HepG2 (cell line): Measurements from ENCODE around the gene IKBKE. TPM values are rescaled to one million over a fixed set of nuclear protein-coding genes. Genes with fewer than 3 reads are reported as not detected.
A peak's percentile ranks its signal among the peaks of the same experiment; 100 is the strongest.

Experiments used
- ATF7 ChIP-seq, 2 experiments: fragments of 450-650 bp in 1 of 2; sonication (generic) in 1 of 2; formaldehyde crosslinking in 1 of 2; IDR thresholded peaks; 2 replicates each; pipeline versions ENCODE4 v1.4.0 to v1.6.1; 2016 to 2020; ENCODE audit warnings: antibody characterized with exemption in 1 of 2, mild to moderate bottlenecking in 1 of 2, missing genetic modification reagents in 1 of 2
- HCFC1 ChIP-seq: fragments of 150-350 bp; IDR thresholded peaks from 2 replicates; pipeline ENCODE4 v1.6.1; 2014; ENCODE audit warnings: low read depth, low read length
- HMG20A ChIP-seq: IDR thresholded peaks from 2 replicates; pipeline ENCODE4 v1.6.1; 2016; ENCODE audit warnings: borderline replicate concordance
- HOXA9 ChIP-seq: sonication (generic); formaldehyde crosslinking; IDR thresholded peaks from 2 replicates; pipeline ENCODE4 v1.8.1; 2022; ENCODE audit warnings: missing genetic modification reagents, mild to moderate bottlenecking, moderate library complexity, borderline replicate concordance
- MIER2 ChIP-seq: IDR thresholded peaks from 2 replicates; pipeline ENCODE4 v1.6.1; 2016; ENCODE audit warnings: missing biosample characterization, missing genetic modification reagents
- MXD4 ChIP-seq: IDR thresholded peaks from 2 replicates; pipeline ENCODE4 v1.6.1; 2016; ENCODE audit warnings: mild to moderate bottlenecking, missing biosample characterization, missing genetic modification reagents
- RARA ChIP-seq: IDR thresholded peaks from 2 replicates; pipeline ENCODE4 v1.6.1; 2016; ENCODE audit warnings: missing genetic modification reagents, missing compliant biosample characterization
- SMAD3 ChIP-seq: sonication (generic); formaldehyde crosslinking; IDR thresholded peaks from 2 replicates; pipeline ENCODE4 v1.4.0; 2020; ENCODE audit warnings: missing genetic modification reagents
- SP2 ChIP-seq: sonication (generic); formaldehyde crosslinking; IDR thresholded peaks from 2 replicates; pipeline ENCODE4 v1.5.1; 2020; ENCODE audit warnings: mild to moderate bottlenecking, missing genetic modification reagents
- SRSF1 ChIP-seq: fragments of 200-400 bp; formaldehyde crosslinking; optimal IDR thresholded peaks from 2 replicates; pipeline ENCODE3; 2017; ENCODE audit warnings: mild to moderate bottlenecking, low read depth, low read length, moderate library complexity
- ZNF280B ChIP-seq: sonication (generic); formaldehyde crosslinking; IDR thresholded peaks from 2 replicates; pipeline ENCODE4 v1.5.0; 2020; ENCODE audit warnings: missing genetic modification reagents, mild to moderate bottlenecking, borderline replicate concordance
- ZNF367 ChIP-seq: sonication (generic); formaldehyde crosslinking; IDR thresholded peaks from 2 replicates; pipeline ENCODE4 v1.4.0; 2020; ENCODE audit warnings: missing genetic modification reagents, borderline replicate concordance
- ZNF484 ChIP-seq: sonication (generic); formaldehyde crosslinking; IDR thresholded peaks from 2 replicates; pipeline ENCODE4 v1.5.1; 2020; ENCODE audit warnings: mild to moderate bottlenecking, low read depth, missing genetic modification reagents, borderline replicate concordance
- ZNF605 ChIP-seq: sonication (generic); formaldehyde crosslinking; IDR thresholded peaks from 2 replicates; pipeline ENCODE4 v1.8.0; 2022; ENCODE audit warnings: mild to moderate bottlenecking, missing genetic modification reagents
- ZNF672 ChIP-seq: sonication (generic); formaldehyde crosslinking; IDR thresholded peaks from 2 replicates; pipeline ENCODE4 v1.8.1; 2022; ENCODE audit warnings: missing genetic modification reagents
- ZNF678 ChIP-seq: sonication (generic); formaldehyde crosslinking; IDR thresholded peaks from 2 replicates; pipeline ENCODE4 v1.4.0; 2020; ENCODE audit warnings: mild to moderate bottlenecking, missing genetic modification reagents
- ZNF784 ChIP-seq: sonication (generic); formaldehyde crosslinking; IDR thresholded peaks from 2 replicates; pipeline ENCODE4 v1.5.1; 2020; ENCODE audit warnings: missing genetic modification reagents, mild to moderate bottlenecking, borderline replicate concordance
- polyA plus RNA-seq, 8 experiments: library from polyadenylated mRNA; depleted of rRNA in 3 of 8; stranded (reverse) in 7 of 8; unstranded in 1 of 8; fragments of >200 nt; fragmentation: Illumina TruSeq in 4 of 8; extraction: Trizol in 4 of 8; gene quantifications; 2 replicates each; pipeline versions ENCODE4 v1.2.1 to v1.2.3, GENCODE V29; 2011 to 2016; ENCODE audit warnings: low read depth in 4 of 8, missing spikeins in 1 of 8, mixed read lengths in 1 of 8; ENCODE audit not compliant: insufficient read depth in 1 of 8
- total RNA-seq, 5 experiments: library from RNA; depleted of rRNA; stranded (reverse); fragments of >200 nt; fragmentation: Illumina TruSeq; extraction: Trizol; gene quantifications; 2 replicates each; pipeline ENCODE4 v1.2.3, GENCODE V29; 2016; ENCODE audit warnings: low read depth in 1 of 5
- TF ChIP-seq, protein P1 (sequence below): sonication (generic); formaldehyde crosslinking; IDR thresholded peaks from 2 replicates; pipeline ENCODE4 v1.9.0; 2022; ENCODE audit warnings: missing genetic modification reagents, mild to moderate bottlenecking, borderline replicate concordance
- TF ChIP-seq, protein P2 (sequence below): sonication (generic); formaldehyde crosslinking; IDR thresholded peaks from 2 replicates; pipeline ENCODE4; 2020; ENCODE audit warnings: missing genetic modification reagents, mild to moderate bottlenecking, borderline replicate concordance
- TF ChIP-seq, protein P3 (sequence below): IDR thresholded peaks from 2 replicates; pipeline ENCODE4 v1.6.1; 2012; ENCODE audit warnings: inconsistent platforms
- TF ChIP-seq, protein P4 (sequence below): sonication (generic); formaldehyde crosslinking; IDR thresholded peaks from 2 replicates; pipeline ENCODE4 v1.5.1; 2020; ENCODE audit warnings: missing genetic modification reagents, mild to moderate bottlenecking, borderline replicate concordance

IKBKE gene
- total and polyA plus RNA-seq, 2 of the 13 experiments (the other 11 are each of a cell fraction or from before 2014, with no cell fraction given) = 4.5 to 5.8 TPM

DNA sequence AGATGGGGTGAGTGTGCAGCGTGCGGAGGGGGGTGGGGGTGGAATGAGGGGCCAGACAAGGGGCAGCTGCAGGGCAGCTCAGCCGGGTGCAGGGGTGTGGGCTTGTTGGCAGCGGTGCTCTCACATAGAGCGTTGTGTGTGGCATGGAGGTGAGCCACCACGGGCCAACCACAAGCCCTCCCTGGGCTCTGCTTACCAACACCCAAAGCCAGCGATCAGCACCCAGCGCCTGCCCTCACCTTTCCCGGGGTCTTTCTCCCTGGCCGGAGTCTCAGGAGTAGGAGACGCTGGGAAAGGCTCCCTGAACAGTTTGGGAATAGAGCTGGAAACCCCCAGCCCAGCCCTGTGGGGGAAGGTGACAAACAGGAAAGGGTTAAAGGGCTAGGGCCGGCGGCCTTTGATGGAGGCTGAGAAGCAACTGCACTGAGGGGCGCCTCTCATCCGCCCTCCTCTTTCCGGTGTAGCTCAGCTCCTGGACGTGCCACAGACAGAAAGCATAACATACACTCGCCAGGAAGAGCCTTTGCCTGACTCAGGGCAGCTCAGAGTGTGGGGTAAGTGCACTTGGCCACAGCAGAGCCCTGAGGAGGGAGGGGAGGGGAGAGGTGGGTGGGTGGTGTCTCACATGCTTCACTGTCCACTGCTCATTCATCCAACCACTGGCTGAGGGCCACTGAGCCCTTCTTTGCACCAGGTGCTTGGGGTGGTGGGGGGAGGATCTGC is 577 bp downstream of the IKBKE start (continued):
- TF ChIP-seq ZNF784 (CRISPR knock-in tag) (no peak), HOXA9 (CRISPR knock-in tag) (no peak), SP2 (no peak), ZNF484 (CRISPR knock-in tag) (no peak), ZNF678 (CRISPR knock-in tag) (no peak), ATF7 (IDR thresholded peaks at IDR 0.05) (no peak), ATF7 (CRISPR knock-in tag; IDR thresholded peaks at IDR 0.05) (no peak), SRSF1 (peak; percentile 14), ZNF605 (peak; percentile 83; the same call in 1 of the 2 replicates), ZNF280B (CRISPR knock-in tag) (no peak), RARA (no peak), SMAD3 (CRISPR knock-in tag) (no peak), ZNF672 (CRISPR knock-in tag) (no peak), ZNF367 (CRISPR knock-in tag) (no peak), HCFC1 (no peak), HMG20A (CRISPR knock-in tag) (no peak), MXD4 (CRISPR knock-in tag) (no peak), MIER2 (no peak)
- TF ChIP-seq, protein P1, sequence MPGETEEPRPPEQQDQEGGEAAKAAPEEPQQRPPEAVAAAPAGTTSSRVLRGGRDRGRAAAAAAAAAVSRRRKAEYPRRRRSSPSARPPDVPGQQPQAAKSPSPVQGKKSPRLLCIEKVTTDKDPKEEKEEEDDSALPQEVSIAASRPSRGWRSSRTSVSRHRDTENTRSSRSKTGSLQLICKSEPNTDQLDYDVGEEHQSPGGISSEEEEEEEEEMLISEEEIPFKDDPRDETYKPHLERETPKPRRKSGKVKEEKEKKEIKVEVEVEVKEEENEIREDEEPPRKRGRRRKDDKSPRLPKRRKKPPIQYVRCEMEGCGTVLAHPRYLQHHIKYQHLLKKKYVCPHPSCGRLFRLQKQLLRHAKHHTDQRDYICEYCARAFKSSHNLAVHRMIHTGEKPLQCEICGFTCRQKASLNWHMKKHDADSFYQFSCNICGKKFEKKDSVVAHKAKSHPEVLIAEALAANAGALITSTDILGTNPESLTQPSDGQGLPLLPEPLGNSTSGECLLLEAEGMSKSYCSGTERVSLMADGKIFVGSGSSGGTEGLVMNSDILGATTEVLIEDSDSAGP (CRISPR knock-in tag) = peak; percentile 7
- TF ChIP-seq, protein P2, sequence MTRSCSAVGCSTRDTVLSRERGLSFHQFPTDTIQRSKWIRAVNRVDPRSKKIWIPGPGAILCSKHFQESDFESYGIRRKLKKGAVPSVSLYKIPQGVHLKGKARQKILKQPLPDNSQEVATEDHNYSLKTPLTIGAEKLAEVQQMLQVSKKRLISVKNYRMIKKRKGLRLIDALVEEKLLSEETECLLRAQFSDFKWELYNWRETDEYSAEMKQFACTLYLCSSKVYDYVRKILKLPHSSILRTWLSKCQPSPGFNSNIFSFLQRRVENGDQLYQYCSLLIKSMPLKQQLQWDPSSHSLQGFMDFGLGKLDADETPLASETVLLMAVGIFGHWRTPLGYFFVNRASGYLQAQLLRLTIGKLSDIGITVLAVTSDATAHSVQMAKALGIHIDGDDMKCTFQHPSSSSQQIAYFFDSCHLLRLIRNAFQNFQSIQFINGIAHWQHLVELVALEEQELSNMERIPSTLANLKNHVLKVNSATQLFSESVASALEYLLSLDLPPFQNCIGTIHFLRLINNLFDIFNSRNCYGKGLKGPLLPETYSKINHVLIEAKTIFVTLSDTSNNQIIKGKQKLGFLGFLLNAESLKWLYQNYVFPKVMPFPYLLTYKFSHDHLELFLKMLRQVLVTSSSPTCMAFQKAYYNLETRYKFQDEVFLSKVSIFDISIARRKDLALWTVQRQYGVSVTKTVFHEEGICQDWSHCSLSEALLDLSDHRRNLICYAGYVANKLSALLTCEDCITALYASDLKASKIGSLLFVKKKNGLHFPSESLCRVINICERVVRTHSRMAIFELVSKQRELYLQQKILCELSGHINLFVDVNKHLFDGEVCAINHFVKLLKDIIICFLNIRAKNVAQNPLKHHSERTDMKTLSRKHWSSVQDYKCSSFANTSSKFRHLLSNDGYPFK (CRISPR knock-in tag) = no peak
- TF ChIP-seq, protein P3, sequence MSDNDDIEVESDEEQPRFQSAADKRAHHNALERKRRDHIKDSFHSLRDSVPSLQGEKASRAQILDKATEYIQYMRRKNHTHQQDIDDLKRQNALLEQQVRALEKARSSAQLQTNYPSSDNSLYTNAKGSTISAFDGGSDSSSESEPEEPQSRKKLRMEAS = no peak; the same call in 1 of the 2 replicates
- TF ChIP-seq, protein P4, sequence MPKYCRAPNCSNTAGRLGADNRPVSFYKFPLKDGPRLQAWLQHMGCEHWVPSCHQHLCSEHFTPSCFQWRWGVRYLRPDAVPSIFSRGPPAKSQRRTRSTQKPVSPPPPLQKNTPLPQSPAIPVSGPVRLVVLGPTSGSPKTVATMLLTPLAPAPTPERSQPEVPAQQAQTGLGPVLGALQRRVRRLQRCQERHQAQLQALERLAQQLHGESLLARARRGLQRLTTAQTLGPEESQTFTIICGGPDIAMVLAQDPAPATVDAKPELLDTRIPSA (CRISPR knock-in tag) = no peak
